Measurements from ENCODE around the gene PPM1F.
"Not testable (repeated sequence)": the region's sequence is repeated elsewhere in the genome, so short reads cannot be mapped to it uniquely, and the experiment has no call there.

PPM1F gene

GRCh38 chr22:21918466-21919185, 34.0 kb downstream of the PPM1F start:
- no peak for DNase-seq

GRCh38 chr22:21917959-21918261, 34.7 kb downstream of the PPM1F start:
- no peak for DNase-seq

- no peak for DNase-seq
Measured at GRCh38 chr22:21917181-21917958, 35.3 kb downstream of the PPM1F start.

- DNase-seq = no peak
Measured at GRCh38 chr22:21916309-21916918, 36.2 kb downstream of the PPM1F start.

- DNase-seq = no peak
Measured at GRCh38 chr22:21915624-21916308, 36.9 kb downstream of the PPM1F start.

GRCh38 chr22:21914033-21914642, 38.5 kb downstream of the PPM1F start:
- DNase-seq = not testable (repeated sequence)

- not testable (repeated sequence) for DNase-seq
Measured at GRCh38 chr22:21910367-21910766, 42.3 kb downstream of the PPM1F start.

- DNase-seq = no peak
Measured at GRCh38 chr22:21909871-21910270, 42.8 kb downstream of the PPM1F start.

- no peak for DNase-seq
Measured at GRCh38 chr22:21907638-21908522, 44.8 kb downstream of the PPM1F start.

- DNase-seq = not testable (repeated sequence)
Measured at GRCh38 chr22:21905234-21905633, 47.4 kb downstream of the PPM1F start.

- DNase-seq = no peak
Measured at GRCh38 chr22:21904250-21904789, 48.3 kb downstream of the PPM1F start.

- DNase-seq = no peak
Measured at GRCh38 chr22:21903283-21903682, 49.4 kb downstream of the PPM1F start.

GRCh38 chr22:21902296-21903087, 50.2 kb downstream of the PPM1F start:
- DNase-seq = no peak

GRCh38 chr22:21898354-21898896, 54.2 kb downstream of the PPM1F start:
- DNase-seq = no peak

GRCh38 chr22:21896951-21897513, 55.6 kb downstream of the PPM1F start:
- DNase-seq = no peak

GRCh38 chr22:21896275-21896674, 56.4 kb downstream of the PPM1F start:
- DNase-seq = not testable (repeated sequence)

GRCh38 chr22:21894799-21895198, 57.8 kb downstream of the PPM1F start:
- no peak for DNase-seq

- DNase-seq = no peak
Measured at GRCh38 chr22:21889251-21889990, 63.2 kb downstream of the PPM1F start.

GRCh38 chr22:21887841-21888240, 64.8 kb downstream of the PPM1F start:
- DNase-seq = no peak

Measured in T-helper 2 cell (primary cell).